Neutrophil (primary cell): ENCODE results near the gene SOX5.

Experiments used
- H3K27ac ChIP-seq: fragments of 200-600 bp; sonication (generic); 2 replicates; pipeline ENCODE4 v1.5.1; 2016; ENCODE audit warnings: mild to moderate bottlenecking, moderate library complexity
- H3K27me3 ChIP-seq: fragments of 200-600 bp; sonication (generic); 2 replicates; pipeline ENCODE4 v1.6.0; 2016; ENCODE audit warnings: mild to moderate bottlenecking
- H3K36me3 ChIP-seq: fragments of 200-600 bp; sonication (generic); 2 replicates; pipeline ENCODE4 v1.5.1; 2017
- H3K4me1 ChIP-seq, 2 experiments: fragments of 200-600 bp in 1 of 2; sonication (generic) in 1 of 2; 1 replicate in 1 of 2; 2 replicates in 1 of 2; pipeline versions ENCODE4 v1.5.1 to v1.6.1; 2013 to 2016; ENCODE audit warnings: low read depth in 1 of 2, low read length in 1 of 2, mild to moderate bottlenecking in 1 of 2, moderate library complexity in 1 of 2; ENCODE audit not compliant: control insufficient read depth in 1 of 2, insufficient read depth in 1 of 2
- H3K4me3 ChIP-seq, 2 experiments: fragments of 200-600 bp in 1 of 2; sonication (generic) in 1 of 2; 1 replicate in 1 of 2; 2 replicates in 1 of 2; pipeline ENCODE4 v1.5.1; 2013 to 2016; ENCODE audit warnings: low read depth in 1 of 2, low read length in 1 of 2, mild to moderate bottlenecking in 1 of 2, moderate library complexity in 1 of 2
- H3K9me3 ChIP-seq: fragments of 200-600 bp; sonication (generic); 2 replicates; pipeline ENCODE4 v1.5.1; 2016
- CTCF ChIP-seq: fragments of 200-600 bp; sonication (generic); IDR thresholded peaks from 2 replicates; pipeline ENCODE4 v1.5.1; 2016; ENCODE audit warnings: antibody characterized with exemption

SOX5 gene

GRCh38 chr12:23540572-23540971 is 408.9 kb downstream of the SOX5 start:
- H3K4me1 ChIP-seq: no peaks in the 10 kb centered on the region
- H3K4me3 ChIP-seq: no peak overlapping the region
- H3K36me3 ChIP-seq: no peaks in the 10 kb centered on the region
- no peaks in the 10 kb centered on the region for H3K27me3 ChIP-seq
- no peak for TF ChIP-seq CTCF
- no peaks in the 10 kb centered on the region for H3K9me3 ChIP-seq
- no peak overlapping the region for H3K27ac ChIP-seq

DNA sequence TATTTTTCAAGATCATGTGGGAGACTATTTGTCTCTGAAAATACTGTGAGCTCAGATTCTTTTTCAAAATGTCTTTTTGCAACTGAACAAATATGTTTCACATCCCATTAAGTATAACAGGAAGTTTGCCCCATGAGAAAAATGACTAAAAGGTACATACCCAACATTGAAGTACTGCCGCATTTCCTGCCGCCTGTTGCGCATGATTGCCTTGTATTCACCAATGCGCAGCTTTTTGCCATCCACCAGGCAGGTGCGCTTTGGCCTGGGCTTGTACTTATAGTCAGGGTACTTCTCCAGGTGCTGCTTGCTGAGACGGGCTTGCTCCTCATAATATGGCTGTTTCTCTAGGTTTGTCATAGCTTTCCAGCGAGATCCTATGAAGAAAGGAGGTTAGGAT is 413.2 kb downstream of the SOX5 start:
- Histone ChIP-seq H3K4me1 (no peaks in the 10 kb centered on the region), H3K9me3 (no peaks in the 10 kb centered on the region), H3K4me3 (no peak overlapping the region), H3K27me3 (no peaks in the 10 kb centered on the region), H3K27ac (no peak overlapping the region), H3K36me3 (no peaks in the 10 kb centered on the region)
- no peak for TF ChIP-seq CTCF

DNA sequence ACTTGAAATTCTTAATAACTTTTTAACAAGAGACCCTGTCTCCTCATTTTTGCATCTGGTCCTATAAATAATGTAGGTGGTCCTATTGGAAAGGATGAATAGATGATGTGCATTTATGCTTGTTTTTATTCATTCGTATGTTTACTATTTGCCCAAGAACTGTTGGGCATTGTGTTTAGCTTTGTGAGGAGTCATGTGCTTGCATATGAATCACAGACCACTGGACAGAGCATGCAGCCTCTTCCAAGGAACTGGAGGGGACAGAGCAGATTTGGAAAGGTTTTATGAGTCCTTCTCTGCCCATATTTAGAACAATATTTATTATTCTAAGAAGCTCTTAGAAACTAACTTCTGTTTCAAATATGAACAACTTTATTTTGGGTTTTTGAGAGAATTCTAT is 414.0 kb downstream of the SOX5 start:
- Histone ChIP-seq H3K4me3 (no peak overlapping the region), H3K27ac (no peak overlapping the region), H3K27me3 (no peaks in the 10 kb centered on the region), H3K36me3 (no peaks in the 10 kb centered on the region), H3K4me1 (no peaks in the 10 kb centered on the region), H3K9me3 (no peaks in the 10 kb centered on the region)
- no peak for TF ChIP-seq CTCF

GRCh38 chr12:23534196-23534595 is 415.3 kb downstream of the SOX5 start:
- Histone ChIP-seq H3K36me3 (no peaks in the 10 kb centered on the region), H3K4me1 (no peaks in the 10 kb centered on the region), H3K9me3 (no peaks in the 10 kb centered on the region), H3K27me3 (no peaks in the 10 kb centered on the region), H3K4me3 (no peak overlapping the region), H3K27ac (no peak overlapping the region)
- TF ChIP-seq CTCF: no peak

- H3K4me1 ChIP-seq: no peaks in the 10 kb centered on the region
Measured at GRCh38 chr12:23533699-23534098, 415.8 kb downstream of the SOX5 start.

More at GRCh38 chr12:23533699-23534098, 415.8 kb downstream of the SOX5 start:
- no peaks in the 10 kb centered on the region for H3K9me3 ChIP-seq
- H3K27me3 ChIP-seq: no peaks in the 10 kb centered on the region
- TF ChIP-seq CTCF: no peak
- H3K36me3 ChIP-seq: no peaks in the 10 kb centered on the region
- no peak overlapping the region for H3K27ac ChIP-seq
- H3K4me3 ChIP-seq: no peak overlapping the region
